ENCODE measurements around the gene C2orf80. TPM values are rescaled to one million over a fixed set of nuclear protein-coding genes. Genes with fewer than 3 reads are reported as not detected.

C2orf80 gene
- total and polyA plus RNA-seq, 5 donors: not detected

Other genes with a start within 250 kb of the C2orf80 start
- gene PLEKHM3, start 164.5 kb downstream of the C2orf80 start, total RNA-seq: 10 to 100 TPM in 3 of 4 donors, 1 to 10 TPM in 1; 8.9 to 14.7 (median 13.1) TPM
- 6.8 TPM for gene PLEKHM3, start 164.5 kb downstream of the C2orf80 start, polyA plus RNA-seq
- 1 to 10 TPM in 1 of 4 donors, not detected in 3; 2.6 TPM for gene CRYGD, start 65.5 kb downstream of the C2orf80 start, total RNA-seq
- not detected for gene CRYGD, start 65.5 kb downstream of the C2orf80 start, polyA plus RNA-seq
- not detected for gene CRYGC, start 60.2 kb downstream of the C2orf80 start, total RNA-seq
- gene CRYGC, start 60.2 kb downstream of the C2orf80 start, polyA plus RNA-seq: not detected
- not detected for gene CRYGB, start 43.9 kb downstream of the C2orf80 start, total RNA-seq
- gene CRYGB, start 43.9 kb downstream of the C2orf80 start, polyA plus RNA-seq: not detected
- gene CRYGA, start 26.4 kb downstream of the C2orf80 start, total RNA-seq: not detected
- not detected for gene CRYGA, start 26.4 kb downstream of the C2orf80 start, polyA plus RNA-seq
- 10 to 100 TPM; 27.0 to 45.0 (median 37.2) TPM for gene IDH1, start 65.0 kb upstream of the C2orf80 start, total RNA-seq
- gene IDH1, start 65.0 kb upstream of the C2orf80 start, polyA plus RNA-seq: 18.2 TPM
- 10 to 100 TPM; 17.2 to 20.4 (median 19.9) TPM for gene PIKFYVE, start 76.2 kb upstream of the C2orf80 start, total RNA-seq
- 5.0 TPM for gene PIKFYVE, start 76.2 kb upstream of the C2orf80 start, polyA plus RNA-seq
- not detected for gene PTH2R, start 216.8 kb upstream of the C2orf80 start, total RNA-seq
- not detected for gene PTH2R, start 216.8 kb upstream of the C2orf80 start, polyA plus RNA-seq